Forelimb muscle (tissue), 1 donor: ENCODE data around the gene DSPP. TPM values are rescaled to one million over a fixed set of nuclear protein-coding genes. Genes with fewer than 3 reads are reported as not detected.
A peak's percentile ranks its signal among the peaks of the same experiment; 100 is the strongest.

Experiments used
- DNase-seq: peaks from one replicate; pipeline ENCODE4 v3.0.0-alpha.2; 2013; ENCODE audit warnings: low read depth
- polyA plus RNA-seq: library from polyadenylated mRNA; unstranded; fragments of 120-200 nt; gene quantifications from one replicate; pipeline ENCODE4 v1.2.1, GENCODE V29; 2013; ENCODE audit not compliant: insufficient read length

Gene DSPP
- polyA plus RNA-seq, 1 donor, result 0.04 TPM

DNA sequence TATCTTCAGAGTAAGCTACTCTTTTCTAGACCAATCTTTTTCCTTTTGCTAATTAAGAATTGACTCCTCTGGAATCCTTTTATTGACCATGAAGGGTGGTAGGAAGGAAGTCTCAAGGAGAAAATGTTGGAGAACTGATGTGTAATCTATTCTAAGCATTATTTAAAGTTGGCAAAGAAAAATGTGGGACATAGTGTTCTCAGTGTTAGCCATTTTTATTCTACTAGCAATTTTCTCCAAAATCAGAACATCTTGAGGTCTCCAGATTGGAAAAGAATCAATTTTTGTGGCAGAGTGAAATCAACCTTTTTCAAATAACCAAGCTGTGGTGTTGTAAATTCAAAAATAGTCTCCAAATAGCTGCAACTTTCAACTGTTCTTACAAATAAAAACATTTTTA is 23.3 kb downstream of the DSPP start:
- no peak for DNase-seq

DNA sequence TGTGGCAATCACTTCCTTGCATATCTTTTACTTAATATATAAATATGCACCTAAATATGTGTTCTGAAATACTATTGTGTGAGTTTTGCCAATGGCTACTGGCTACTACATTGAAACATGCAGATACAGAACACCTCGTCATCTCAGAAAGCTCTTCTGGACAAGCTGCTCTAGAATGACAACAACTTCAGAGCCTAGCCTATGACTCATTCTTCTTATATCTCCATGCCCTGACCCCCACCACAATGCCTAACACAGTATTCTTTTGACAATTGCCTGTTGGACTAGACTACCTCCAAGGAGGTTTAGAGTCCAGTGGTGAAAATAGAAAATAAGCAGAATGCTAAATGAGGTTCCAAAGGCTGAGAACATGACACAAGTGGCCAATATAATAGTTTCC is 24.1 kb downstream of the DSPP start:
- DNase-seq, result no peak

DNA sequence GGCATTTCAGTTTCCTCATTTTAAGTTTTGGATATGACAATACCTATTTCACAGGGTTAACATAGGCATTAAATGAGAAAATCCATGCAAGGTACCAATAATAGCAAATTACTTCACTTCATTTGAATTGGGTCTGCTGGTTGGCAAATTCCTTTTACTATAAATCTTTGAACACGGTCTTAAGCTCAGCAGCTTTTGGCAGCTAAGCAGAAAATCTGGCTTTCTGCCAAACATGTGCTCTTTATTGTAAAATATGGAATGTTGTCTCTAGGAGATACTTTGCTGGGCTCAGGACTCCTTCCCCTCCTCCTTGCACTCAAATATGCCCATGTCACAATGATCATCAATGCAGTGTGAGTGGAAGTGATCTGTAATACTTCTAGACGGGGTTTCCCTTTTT is 24.9 kb downstream of the DSPP start:
- DNase-seq, result peak; percentile 60

DNA sequence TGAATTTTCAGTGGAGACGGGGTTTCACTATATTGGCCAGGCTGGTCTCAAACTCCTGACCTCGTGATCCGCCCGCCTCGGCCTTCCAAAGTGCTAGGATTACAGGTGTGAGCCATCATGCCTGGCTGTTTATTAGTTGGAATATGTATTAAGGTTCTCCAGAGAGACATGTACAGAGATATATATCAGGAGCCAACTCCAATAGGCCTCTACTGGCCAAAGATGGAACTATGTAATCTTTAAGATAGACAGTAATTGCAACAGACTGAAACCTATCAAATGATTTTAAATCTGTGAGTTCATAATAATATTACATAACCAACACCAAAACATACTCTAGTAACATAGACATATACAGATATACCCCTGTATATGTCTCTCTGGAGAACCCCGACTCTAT is 36.0 kb downstream of the DSPP start:
- no peak for DNase-seq

DNA sequence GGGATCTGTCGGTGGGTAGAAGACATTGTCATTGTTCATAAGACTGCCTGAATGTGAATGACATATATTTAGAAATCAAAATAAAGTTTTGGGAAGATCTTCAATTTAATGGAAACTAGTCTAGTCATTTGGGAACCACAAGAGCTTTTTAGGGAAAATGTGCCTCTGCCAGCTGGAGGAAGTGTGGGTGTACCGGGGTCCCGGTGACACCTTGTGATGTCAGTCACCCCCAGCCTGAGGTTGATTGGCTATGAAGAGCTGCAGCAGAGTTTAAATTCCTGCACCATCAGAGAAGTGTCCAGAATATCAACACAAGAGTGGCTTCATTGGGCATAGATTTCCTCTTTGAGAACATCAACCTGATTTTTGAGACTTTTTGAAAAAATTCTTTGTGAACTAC is 41.7 kb downstream of the DSPP start, which contains the start of gene DMP1:
Gene DMP1 (plus strand): TSS at position 301 of the 400 bp plus-strand sequence. CDS start 6,213 bp downstream, outside the sequence.
- no peak for DNase-seq

DNA sequence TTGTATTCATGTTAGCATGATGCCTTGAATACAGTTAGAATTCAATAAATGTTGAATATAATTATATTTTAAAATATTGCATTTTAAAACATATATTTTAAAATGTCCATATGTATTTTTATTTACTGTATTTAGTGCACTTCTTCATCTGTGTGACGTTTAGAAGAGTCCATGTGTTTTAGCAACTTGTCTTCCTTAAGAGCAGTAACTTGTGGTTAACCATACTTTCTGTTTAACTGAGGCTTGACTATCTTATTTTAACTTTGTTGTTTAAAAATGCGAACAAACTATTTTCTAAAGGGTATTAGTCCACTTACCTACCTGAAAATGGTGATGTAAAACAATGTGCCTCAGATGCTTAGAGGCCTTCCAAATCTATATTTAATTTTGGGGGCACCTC is 42.6 kb downstream of the DSPP start:
- DNase-seq, result no peak

DNA sequence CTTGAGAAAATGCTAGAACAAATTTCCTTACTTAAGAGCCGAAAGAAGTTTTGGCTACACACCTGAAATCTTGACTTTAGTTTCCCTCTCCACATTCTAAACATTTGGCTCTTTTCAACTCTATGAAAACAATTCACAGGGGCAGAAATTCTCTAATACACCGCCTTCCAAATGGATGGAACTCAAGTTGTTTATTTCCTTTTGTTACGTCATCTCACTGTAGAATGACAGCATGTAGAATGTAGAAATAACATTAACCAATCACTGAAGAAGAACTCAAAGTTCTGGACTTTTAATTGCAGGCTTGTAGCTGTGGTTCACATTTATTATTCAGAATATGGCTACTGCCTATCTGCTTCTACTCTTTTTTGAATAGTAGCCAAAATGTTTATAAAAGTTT is 43.6 kb downstream of the DSPP start:
- no peak for DNase-seq

DNA sequence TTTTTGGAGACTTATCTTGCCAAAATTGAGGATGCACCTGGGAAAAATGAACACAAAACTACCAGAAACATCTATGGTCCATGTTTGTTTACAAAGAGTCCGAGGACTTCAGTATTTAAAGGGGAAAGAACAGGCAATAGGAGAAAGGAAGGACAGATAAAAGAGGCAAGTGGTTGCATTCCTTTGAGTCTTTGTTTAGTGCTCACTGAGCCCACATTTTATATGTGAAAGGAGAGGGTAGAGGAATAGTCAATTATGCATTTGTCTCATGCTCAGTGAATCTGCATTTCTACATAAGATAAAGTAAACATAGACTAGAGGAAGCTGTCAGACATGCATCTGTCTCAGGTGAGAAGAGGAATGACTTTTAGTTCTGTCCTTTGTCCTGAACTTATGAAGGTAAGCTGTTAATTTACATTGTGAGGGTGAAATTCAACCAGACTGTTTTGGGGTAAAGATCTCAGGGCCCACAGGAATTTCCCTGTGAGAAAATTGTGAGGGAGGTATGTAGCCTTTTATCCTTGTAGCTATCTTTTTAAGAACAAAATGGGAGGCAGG is 46.2 kb downstream of the DSPP start:
- no peak for DNase-seq

DNA sequence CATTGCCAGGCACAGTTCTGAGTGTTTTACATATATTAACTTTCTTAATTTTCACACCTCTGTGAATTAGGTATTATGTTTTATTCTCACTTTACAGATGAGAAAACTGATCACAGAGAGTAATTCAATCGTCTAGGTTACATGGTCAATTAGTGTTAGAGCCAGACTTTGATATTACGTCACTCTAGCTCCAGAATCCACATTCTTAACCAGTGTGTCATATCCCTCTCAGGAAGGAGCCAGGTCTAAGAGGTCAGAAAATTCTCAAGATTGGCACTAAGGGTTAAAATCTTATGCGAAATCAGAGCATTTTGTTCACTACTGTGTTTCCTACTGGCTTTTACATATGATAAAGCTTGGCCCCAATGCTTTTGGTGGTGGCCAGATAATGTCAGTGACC is 49.2 kb downstream of the DSPP start:
- DNase-seq, result no peak

DNA sequence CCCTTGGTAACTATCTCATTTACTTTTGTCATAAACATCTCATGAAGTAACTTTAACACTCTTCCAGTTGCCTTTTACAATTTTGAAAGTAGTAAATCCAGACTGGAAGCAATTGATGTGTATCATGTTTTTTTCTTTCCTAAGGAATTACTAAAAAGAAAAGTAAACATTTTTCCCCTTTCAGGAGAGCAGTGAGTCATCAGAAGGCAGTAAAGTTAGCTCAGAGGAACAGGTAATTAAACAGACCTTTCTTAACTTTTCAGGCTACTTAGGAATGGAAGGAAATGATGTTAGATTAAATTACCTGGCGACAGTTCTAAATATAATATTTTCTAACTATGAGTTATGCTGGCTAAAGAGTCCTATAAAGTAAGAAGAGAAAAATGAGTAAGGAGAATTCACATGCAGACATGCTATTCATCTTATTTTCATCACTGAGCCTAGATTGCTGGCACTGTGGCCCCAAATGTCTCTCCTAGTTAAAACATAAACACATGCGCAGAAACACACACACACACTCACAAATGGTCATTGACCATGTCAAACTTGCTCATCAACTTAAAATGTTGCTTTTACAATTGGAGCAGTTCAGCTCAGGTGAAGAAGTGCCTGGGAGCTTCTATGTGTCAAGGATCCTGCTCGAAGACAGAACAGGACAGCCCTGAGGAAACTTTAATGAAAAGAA is 51.1 kb downstream of the DSPP start:
- no peak for DNase-seq

DNA sequence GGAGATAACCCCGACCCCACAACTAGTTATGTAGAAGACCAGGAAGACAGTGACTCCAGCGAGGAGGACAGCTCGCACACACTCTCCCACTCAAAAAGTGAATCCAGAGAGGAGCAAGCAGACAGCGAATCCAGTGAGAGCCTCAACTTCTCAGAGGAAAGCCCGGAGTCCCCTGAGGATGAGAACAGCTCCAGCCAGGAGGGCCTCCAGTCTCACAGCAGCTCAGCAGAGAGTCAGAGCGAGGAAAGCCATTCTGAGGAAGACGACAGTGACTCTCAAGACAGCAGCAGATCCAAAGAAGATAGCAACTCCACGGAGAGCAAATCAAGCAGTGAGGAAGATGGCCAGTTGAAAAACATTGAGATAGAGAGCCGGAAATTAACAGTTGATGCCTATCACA is 54.5 kb downstream of the DSPP start:
- DNase-seq, result no peak

Other genes with a start within 250 kb of the DSPP start
- gene HSD17B11, start 217.3 kb upstream of the DSPP start, polyA plus RNA-seq, result 18.7 TPM
- 25.3 TPM for gene NUDT9, start 186.0 kb upstream of the DSPP start, polyA plus RNA-seq
- 224 TPM for gene SPARCL1, start 79.2 kb upstream of the DSPP start, polyA plus RNA-seq
- gene DMP1, start 41.8 kb downstream of the DSPP start, polyA plus RNA-seq, result 0.05 TPM
- gene IBSP, start 191.0 kb downstream of the DSPP start, polyA plus RNA-seq, result not detected
- gene MEPE, start 224.4 kb downstream of the DSPP start, polyA plus RNA-seq, result not detected